Stimulated activated CD4-positive, alpha-beta T cell treated with anti-CD3 and anti-CD28 coated beads, Interleukin-2, amount 100 ng/mL, for 4 hours (primary cell): ENCODE measurements around the gene NPLOC4.
"Not testable (repeated sequence)": the region's sequence is repeated elsewhere in the genome, so short reads cannot be mapped to it uniquely, and the experiment has no call there.

ENCODE experiments used
- DNase-seq: peaks from one replicate; pipeline ENCODE4 v3.0.0-alpha.2; 2020; ENCODE audit warnings: low read depth

The NPLOC4 gene

GRCh38 chr17:81636505-81637288 lies at the start of gene NPLOC4, which contains the start of gene TSPAN10:
Gene NPLOC4 (minus strand): TSS chr17:81637112. CDS start chr17:81636930, 182 bp downstream.
Gene TSPAN10 (plus strand): TSS chr17:81637196. CDS start chr17:81642413, 5,217 bp downstream.
- DNase-seq = peak; percentile 80

- no peak for DNase-seq
Measured at GRCh38 chr17:81686614-81687013, 49.7 kb upstream of the NPLOC4 start.

- peak; percentile 49 for DNase-seq
Measured at GRCh38 chr17:81685108-81685507, 48.2 kb upstream of the NPLOC4 start.

- DNase-seq = no peak
Measured at GRCh38 chr17:81684442-81684911, 47.6 kb upstream of the NPLOC4 start.

GRCh38 chr17:81683584-81684441 lies 46.9 kb upstream of the NPLOC4 start, which contains the start of the genes ARL16 and HGS:
Gene ARL16 (minus strand): TSS chr17:81683797. CDS start chr17:81683753, 44 bp downstream.
Gene HGS (plus strand): TSS chr17:81684011. CDS start chr17:81684067, 56 bp downstream.
- peak; percentile 96 for DNase-seq

- no peak for DNase-seq
Measured at GRCh38 chr17:81683208-81683583, 46.3 kb upstream of the NPLOC4 start.

- no peak for DNase-seq
Measured at GRCh38 chr17:81682565-81683207, 45.8 kb upstream of the NPLOC4 start.

- no peak for DNase-seq
Measured at GRCh38 chr17:81681672-81682071, 44.8 kb upstream of the NPLOC4 start.

- DNase-seq = no peak
Measured at GRCh38 chr17:81680150-81680549, 43.2 kb upstream of the NPLOC4 start.

- DNase-seq = no peak
Measured at GRCh38 chr17:81676906-81677305, 40.0 kb upstream of the NPLOC4 start.

- DNase-seq = not testable (repeated sequence)
Measured at GRCh38 chr17:81675515-81676221, 38.8 kb upstream of the NPLOC4 start.

- DNase-seq = no peak
Measured at GRCh38 chr17:81673561-81674258, 36.8 kb upstream of the NPLOC4 start.

- no peak for DNase-seq
Measured at GRCh38 chr17:81672954-81673353, 36.0 kb upstream of the NPLOC4 start.

GRCh38 chr17:81672504-81672903 lies 35.6 kb upstream of the NPLOC4 start:
- no peak for DNase-seq

- no peak for DNase-seq
Measured at GRCh38 chr17:81667754-81668153, 30.8 kb upstream of the NPLOC4 start.

- peak; percentile 86 for DNase-seq
Measured at GRCh38 chr17:81666342-81667191, 29.7 kb upstream of the NPLOC4 start, which contains the start of the genes CCDC137 and OXLD1. Gene CCDC137 (plus strand): TSS chr17:81666737. CDS start chr17:81666767, 30 bp downstream. Gene OXLD1 (minus strand): TSS chr17:81666605. CDS start chr17:81666577, 28 bp downstream.

- DNase-seq = no peak
Measured at GRCh38 chr17:81666092-81666341, 29.1 kb upstream of the NPLOC4 start.

- DNase-seq = peak; percentile 61
Measured at GRCh38 chr17:81665205-81666091, 28.5 kb upstream of the NPLOC4 start.

- no peak for DNase-seq
Measured at GRCh38 chr17:81664051-81664470, 27.1 kb upstream of the NPLOC4 start.
